K562 (cell line): ENCODE data around the gene ATP8B4. TPM values are rescaled to one million over a fixed set of nuclear protein-coding genes. Genes with fewer than 3 reads are reported as not detected.

Source experiments
- ATAC-seq: fragments of 200-7000 bp; cut with Tn5 transposase; 3 replicates; pipeline ENCODE4 v1.9.1; 2020; ENCODE audit warnings: moderate library complexity
- BruUV-seq: library from RNA; stranded (reverse); fragments of 400-500 nt; replicated peaks from 2 replicates; lab custom pipeline; 2021; lab: Mats Ljungman, UMichigan
- CTCF ChIA-PET: fragments of 300-600 bp; formaldehyde crosslinking; extraction: SDS; loops from one replicate; lab custom pipeline; 2021; ENCODE audit warnings: low intra/inter-chr PET ratio; lab: Yijun Ruan, JAX
- POLR2A ChIA-PET: fragments of 300-600, 350-650 bp; sonication (Branson Sonifier 250); formaldehyde crosslinking; extraction: SDS; loops from one replicate; lab custom pipeline; 2021; ENCODE audit warnings: antibody characterized with exemption, inconsistent platforms; lab: Yijun Ruan, JAX
- DNase-seq, 4 experiments: peaks; one replicate each; pipeline versions ENCODE4 v3.0.0 to v3.0.0-alpha.2; 2011 to 2018; ENCODE audit warnings: low spot score in 3 of 4, mixed read lengths in 3 of 4; ENCODE audit errors: extremely low read depth in 1 of 4
- FAIRE-seq: peaks from 2 replicates; lab custom pipeline; 2011; peaks lifted over from hg19 to GRCh38; lab: Jason Lieb, UNC
- H2AFZ ChIP-seq: 2 replicates; pipeline ENCODE4 v1.6.0; 2011; ENCODE audit warnings: low read depth, low read length, control low read depth, inconsistent platforms
- H3K27ac ChIP-seq: fragments of 200-600 bp; 3 replicates; pipeline ENCODE4 v1.8.0; 2011; ENCODE audit warnings: low read depth, mild to moderate bottlenecking, control low read depth, inconsistent platforms, low read length, moderate library complexity, mixed read lengths; ENCODE audit errors: extremely low read depth
- H3K27me3 ChIP-seq, 2 experiments: fragments of 300-600 bp in 1 of 2; 2 replicates in 1 of 2; 3 replicates in 1 of 2; pipeline versions ENCODE4 v1.6.0 to v1.8.0; 2011; ENCODE audit warnings: inconsistent platforms in 2 of 2, low read length in 2 of 2, mild to moderate bottlenecking in 1 of 2, mixed read lengths in 1 of 2, moderate library complexity in 1 of 2; ENCODE audit not compliant: control insufficient read depth in 2 of 2, insufficient read depth in 2 of 2
- H3K36me3 ChIP-seq: fragments of 300-600 bp; 3 replicates; pipeline ENCODE4 v1.8.0; 2011; ENCODE audit warnings: mild to moderate bottlenecking, low read length, inconsistent platforms; ENCODE audit not compliant: control insufficient read depth, insufficient read depth
- H3K4me1 ChIP-seq, 2 experiments: fragments of 200-600 bp in 1 of 2; replicated peaks in 1 of 2; 2 replicates in 1 of 2; 3 replicates in 1 of 2; pipeline versions ENCODE4 v1.5.1 to v1.8.0; 2011; ENCODE audit warnings: inconsistent platforms in 2 of 2, low read length in 2 of 2, mild to moderate bottlenecking in 1 of 2, mixed read lengths in 1 of 2, moderate library complexity in 1 of 2; ENCODE audit not compliant: control insufficient read depth in 2 of 2, insufficient read depth in 2 of 2
- H3K4me2 ChIP-seq: 2 replicates; pipeline ENCODE4 v1.6.1; 2011; ENCODE audit warnings: low read length, control low read depth, inconsistent platforms, mixed read lengths; ENCODE audit not compliant: insufficient read depth
- H3K4me3 ChIP-seq: fragments of 200-600 bp; sonication (generic), shearing (Covaris generic); 2 replicates; pipeline ENCODE4 v1.5.1; 2016; ENCODE audit warnings: control low read depth, inconsistent platforms
- H3K79me2 ChIP-seq: fragments of 200-600 bp; 3 replicates; pipeline ENCODE4 v1.8.0; 2011; ENCODE audit warnings: low read length, inconsistent platforms; ENCODE audit not compliant: control insufficient read depth, insufficient read depth
- H3K9ac ChIP-seq, 2 experiments: 2 replicates each; pipeline versions ENCODE4 v1.6.0 to v1.6.1; 2011; ENCODE audit warnings: low read depth in 2 of 2, low read length in 2 of 2, control low read depth in 1 of 2, inconsistent platforms in 1 of 2, mild to moderate bottlenecking in 1 of 2, mixed read lengths in 1 of 2; ENCODE audit not compliant: insufficient read depth in 1 of 2
- H3K9me1 ChIP-seq: one replicate; pipeline ENCODE4 v1.6.0; 2011; ENCODE audit warnings: inconsistent platforms, mild to moderate bottlenecking, low read length, moderate library complexity; ENCODE audit not compliant: control insufficient read depth, insufficient read depth
- H3K9me3 ChIP-seq: replicated peaks from 2 replicates; pipeline ENCODE4 v1.5.1; 2011; ENCODE audit warnings: low read depth, low read length, inconsistent platforms; ENCODE audit not compliant: control insufficient read depth, insufficient read depth
- H4K20me1 ChIP-seq: replicated peaks from 2 replicates; pipeline ENCODE4 v1.6.1; 2011; ENCODE audit warnings: low read length, inconsistent platforms, mixed read lengths; ENCODE audit not compliant: control insufficient read depth, insufficient read depth
- CBFA2T3 ChIP-seq: fragments of 450-650 bp; IDR thresholded peaks from 2 replicates; pipeline ENCODE4 v1.6.1; 2017
- CTCF ChIP-seq, 3 experiments: IDR thresholded peaks in 2 of 3; conservative IDR thresholded peaks in 1 of 3; 2 replicates each; pipeline ENCODE4 v1.5.1; 2011 to 2012; ENCODE audit warnings: low read length in 3 of 3, mild to moderate bottlenecking in 3 of 3, control low read depth in 2 of 3, improper control_type of control experiment in 1 of 3, inconsistent platforms in 1 of 3, low read depth in 1 of 3, mixed read lengths in 1 of 3, moderate library complexity in 1 of 3; ENCODE audit not compliant: insufficient read depth in 2 of 3
- PATZ1 ChIP-seq: fragments of 250-450 bp; sonication (Bioruptor Pico); IDR thresholded peaks from 2 replicates; pipeline ENCODE4 v1.5.0; 2020; ENCODE audit warnings: mild to moderate bottlenecking, borderline replicate concordance
- RAD21 ChIP-seq, 2 experiments: fragments of 250-450 bp in 1 of 2; fragments of 450-650 bp in 1 of 2; sonication (Bioruptor Pico) in 1 of 2; formaldehyde crosslinking in 1 of 2; IDR thresholded peaks in 1 of 2; conservative IDR thresholded peaks in 1 of 2; 2 replicates each; pipeline versions ENCODE4 v1.4.0 to v1.8.0; 2020 to 2022; ENCODE audit warnings: mild to moderate bottlenecking in 2 of 2, moderate library complexity in 1 of 2
- SRSF9 ChIP-seq: fragments of 200-400 bp; formaldehyde crosslinking; IDR thresholded peaks from 2 replicates; pipeline ENCODE4 v1.6.1; 2017; ENCODE audit warnings: low read depth, low read length, borderline replicate concordance
- ZNF696 ChIP-seq: fragments of 250-450 bp; sonication (Bioruptor Pico); conservative IDR thresholded peaks from 2 replicates; pipeline ENCODE4 v1.4.0; 2020; ENCODE audit warnings: mild to moderate bottlenecking, moderate library complexity
- WGBS: fragments of 100-300 bp; shearing (Covaris generic); methylation state at CpG from one replicate; pipeline ENCODE4 v1.1.6; 2016; ENCODE audit warnings: low coverage, mixed read lengths; ENCODE audit not compliant: insufficient coverage; ENCODE audit errors: missing lambda C conversion rate; 5-methylcytosine and 5-hydroxymethylcytosine counted together
- in situ Hi-C: fragments of 300-500 bp; cut with MboI; formaldehyde crosslinking; loops from 4 replicates; pipeline ENCODE4 v1.15.0; 2018; ENCODE audit warnings: inconsistent platforms, mixed read lengths
- intact Hi-C: fragments of 100-400 bp; cut with micrococcal nuclease; formaldehyde crosslinking; loops from 2 replicates; pipeline ENCODE4 v1.14.2; 2022
- polyA plus RNA-seq, 8 experiments: library from polyadenylated mRNA; depleted of rRNA in 4 of 8; stranded (reverse) in 5 of 8; unstranded in 3 of 8; fragments of >200 nt; fragmentation: Nextera tagmentation in 2 of 8; fragmentation: Illumina TruSeq in 1 of 8; extraction: Ambion mirVana in 2 of 8; extraction: Trizol in 1 of 8; gene quantifications; 2 replicates each; pipeline versions ENCODE4 v1.2.1 to v1.2.3, GENCODE V29; 2011 to 2014; ENCODE audit warnings: inconsistent platforms in 1 of 8, missing spikeins in 1 of 8
- total RNA-seq, 7 experiments: library from RNA; depleted of rRNA in 6 of 7; stranded (reverse); fragments of >200 nt in 6 of 7; fragmentation: Illumina TruSeq in 2 of 7; extraction: Trizol in 2 of 7; gene quantifications; 2 replicates each; pipeline versions ENCODE4 v1.2.1 to v1.2.3, GENCODE V29; 2011 to 2021; ENCODE audit warnings: low replicate concordance in 1 of 7

Gene ATP8B4
- total and polyA plus RNA-seq, 9 of the 15 experiments (the other 6 are each of a cell fraction or from before 2014, with no cell fraction given): 0.14 to 2.5 (median 0.44) TPM

DNA sequence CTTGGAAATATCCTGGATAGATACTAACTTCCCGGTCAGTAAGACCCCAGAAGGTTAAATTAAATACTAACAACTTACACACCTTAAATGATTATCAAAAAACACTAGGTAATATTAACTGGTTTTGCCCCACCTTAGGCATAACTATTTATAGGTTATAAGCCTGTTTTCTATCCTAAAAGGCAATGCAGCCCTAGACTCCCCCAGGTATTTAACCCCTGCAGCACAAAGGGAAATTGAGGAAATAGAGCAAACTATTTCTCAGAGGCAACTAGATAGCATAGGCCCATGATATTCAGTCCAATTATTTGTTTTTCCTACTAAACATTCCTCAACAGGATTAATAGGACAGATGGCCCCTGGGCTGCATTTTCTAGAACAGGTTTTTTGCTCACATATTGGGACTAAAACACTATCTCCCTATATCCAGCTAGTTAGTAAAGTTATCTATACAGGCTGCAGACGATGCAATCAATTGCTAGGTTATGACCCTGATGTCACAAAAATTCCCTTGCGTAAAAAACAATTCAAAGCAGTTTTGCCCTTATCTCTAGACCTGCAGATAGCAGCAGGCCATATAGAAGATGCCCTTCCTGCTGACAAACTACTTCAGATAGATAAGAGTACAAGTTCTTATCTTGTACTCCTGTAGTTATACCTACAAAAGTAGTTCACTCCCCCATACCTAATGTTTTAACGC is 276.9 kb downstream of the ATP8B4 start:
- WGBS: 0% methylated on average over 4 of the region's 4 CpGs
- no peaks in the 10 kb centered on the region for H3K79me2 ChIP-seq
- H3K9ac ChIP-seq: no peak overlapping the region
- BruUV-seq: no TSS peak
- H3K4me1 ChIP-seq: no peaks in the 10 kb centered on the region
- in situ Hi-C loops: no loop called here
- intact Hi-C loops: no loop called here
- CTCF ChIA-PET: no interaction called here
- no peak for ATAC-seq
- no peaks in the 10 kb centered on the region for H4K20me1 ChIP-seq
- no peaks in the 10 kb centered on the region for H3K9me3 ChIP-seq
- no peaks in the 10 kb centered on the region for H3K27me3 ChIP-seq
- FAIRE-seq: no peak
- no peak overlapping the region for H3K27ac ChIP-seq
- no peak overlapping the region for H3K4me3 ChIP-seq
- no peak overlapping the region for H3K4me2 ChIP-seq
- no peaks in the 10 kb centered on the region for H3K9me1 ChIP-seq
- POLR2A ChIA-PET: no interaction called here
- no peaks in the 10 kb centered on the region for H3K36me3 ChIP-seq
- H2AFZ ChIP-seq: no peak overlapping the region
- no peak for DNase-seq
- TF ChIP-seq CBFA2T3: peak; percentile 24; the same call in 1 of the 2 replicates
- no peak for TF ChIP-seq PATZ1 (CRISPR knock-in tag)

DNA sequence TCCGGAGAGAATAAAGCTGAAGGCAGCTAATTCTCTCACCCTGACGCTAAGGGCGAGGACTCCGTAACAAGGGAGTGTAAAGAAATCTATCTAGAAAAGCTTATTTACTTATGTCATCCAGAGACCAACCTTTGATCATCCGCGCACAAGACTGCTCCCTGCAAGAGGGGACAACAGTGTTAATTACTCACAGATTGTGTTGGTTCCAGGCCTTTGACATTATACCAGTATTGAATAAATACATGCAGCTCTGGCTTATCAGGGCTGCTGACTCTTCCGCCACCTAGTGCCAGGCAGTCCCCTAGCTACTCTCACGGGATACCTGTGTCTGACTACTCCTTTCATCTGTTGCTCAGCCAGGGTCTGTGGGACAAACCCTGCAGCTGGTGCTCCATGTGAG is 286.5 kb downstream of the ATP8B4 start:
- Histone ChIP-seq H3K4me2 (no peak overlapping the region), H3K9me1 (no peaks in the 10 kb centered on the region), H3K27me3 (no peaks in the 10 kb centered on the region), H3K4me1 (no peaks in the 10 kb centered on the region), H3K36me3 (no peaks in the 10 kb centered on the region), H3K79me2 (no peaks in the 10 kb centered on the region), H3K9me3 (no peaks in the 10 kb centered on the region), H4K20me1 (no peaks in the 10 kb centered on the region), H2AFZ (no peak overlapping the region), H3K27ac (no peak overlapping the region), H3K9ac (no peak overlapping the region), H3K4me3 (no peak overlapping the region)
- FAIRE-seq (peak; percentile 64), ATAC-seq (peak; percentile 89), DNase-seq (peak in 2 of 4 experiments; percentile 11 to 14)
- ChIA-PET CTCF (interaction anchor here (0.5 kb wide), 1 partner anchor 1007 kb away, joined by 3 read pairs; no protein-coding TSS in a partner anchor), POLR2A (no interaction called here)
- intact Hi-C loops (no loop called here), in situ Hi-C loops (no loop called here)
- BruUV-seq: no TSS peak
- 3% methylated on average over 8 of the region's 8 CpGs for WGBS
- TF ChIP-seq RAD21 (CRISPR knock-in tag; conservative IDR thresholded peaks at IDR 0.05 in 1 of 2, IDR thresholded peaks at IDR 0.05 in 1 of 2) (peak; percentile 30 to 57; a peak in 3 of 4 replicates), CTCF (IDR thresholded peaks at IDR 0.05 in 2 of 3, conservative IDR thresholded peaks at IDR 0.05 in 1 of 3; ENCODE audit: insufficient read depth in 2 of 3, low read depth in 1 of 3, low read length in 3 of 3) (peak; percentile 37 to 51 (median 50); a peak in 4 of 6 replicates), SRSF9 (no peak), ZNF696 (no peak)
